Muscle layer of duodenum (tissue), 2 donors: ENCODE measurements around the gene NRL.
A peak's percentile ranks its signal among the peaks of the same experiment; 100 is the strongest.

ENCODE experiments used
- H3K27ac ChIP-seq: one replicate; pipeline ENCODE4 v1.7.0; 2013; ENCODE audit warnings: mild to moderate bottlenecking, low read length
- H3K27me3 ChIP-seq: one replicate; pipeline ENCODE4 v1.7.0; 2013; ENCODE audit warnings: low read depth, mild to moderate bottlenecking, control low read depth, low read length
- H3K36me3 ChIP-seq, 2 donors: one replicate each; pipeline ENCODE4 v1.7.0; 2013; ENCODE audit warnings: low read length in 2 of 2, control low read depth in 1 of 2, mild to moderate bottlenecking in 1 of 2; ENCODE audit not compliant: insufficient read depth in 2 of 2, control insufficient read depth in 1 of 2
- H3K4me1 ChIP-seq, 2 donors: one replicate each; pipeline ENCODE4 v1.7.0; 2013; ENCODE audit warnings: low read length in 2 of 2, mild to moderate bottlenecking in 2 of 2, control low read depth in 1 of 2, moderate library complexity in 1 of 2; ENCODE audit not compliant: insufficient read depth in 2 of 2, control insufficient read depth in 1 of 2
- H3K4me3 ChIP-seq, 2 donors: one replicate each; pipeline ENCODE4 v1.7.0; 2013; ENCODE audit warnings: low read length in 2 of 2, low read depth in 1 of 2, mild to moderate bottlenecking in 1 of 2
- H3K9me3 ChIP-seq, 2 donors: one replicate each; pipeline ENCODE4 v1.7.0; 2013; ENCODE audit warnings: low read length in 2 of 2, control low read depth in 1 of 2, mild to moderate bottlenecking in 1 of 2; ENCODE audit not compliant: control insufficient read depth in 1 of 2
- donor health status: healthy.

Gene NRL

GRCh38 chr14:24095271-24096068 lies 19.3 kb downstream of the NRL start:
- Histone ChIP-seq H3K9me3 (no peaks in the 10 kb centered on the region), H3K4me3 (peak overlapping the region; percentile 75 to 86), H3K27me3 (no peaks in the 10 kb centered on the region), H3K36me3 (peaks cover 0 to 12% of the 10 kb centered on the region in 2 donors), H3K27ac (peak overlapping the region; percentile 94), H3K4me1 (peaks cover 6 to 9% of the 10 kb centered on the region in 2 donors)

GRCh38 chr14:24094841-24095270 lies 19.9 kb downstream of the NRL start:
- Histone ChIP-seq H3K27ac (peak overlapping the region; percentile 94), H3K27me3 (no peaks in the 10 kb centered on the region), H3K4me1 (peaks cover 6 to 9% of the 10 kb centered on the region in 2 donors), H3K36me3 (peaks cover 0 to 7% of the 10 kb centered on the region in 2 donors), H3K4me3 (peak overlapping the region; percentile 75 to 86), H3K9me3 (no peaks in the 10 kb centered on the region)

GRCh38 chr14:24093901-24094840 lies 20.6 kb downstream of the NRL start, which contains the start of gene PCK2:
Gene PCK2, plus strand, starts transcription at chr14:24094311. Its CDS starts 95 bp downstream, at chr14:24094406.
- Histone ChIP-seq H3K9me3 (no peaks in the 10 kb centered on the region), H3K4me1 (peaks cover 6 to 9% of the 10 kb centered on the region in 2 donors), H3K27ac (peak within 1 kb of the TSS; percentile 94), H3K27me3 (no peaks in the 10 kb centered on the region), H3K36me3 (peaks cover 0 to 7% of the 10 kb centered on the region in 2 donors), H3K4me3 (peak within 1 kb of the TSS; percentile 75 to 86)

- H3K9me3 ChIP-seq, result no peaks in the 10 kb centered on the region
- H3K4me1 ChIP-seq, result peaks cover 6 to 9% of the 10 kb centered on the region in 2 donors
- H3K36me3 ChIP-seq, result peaks cover 0 to 1% of the 10 kb centered on the region in 2 donors
- peak overlapping the region; percentile 75 to 86 for H3K4me3 ChIP-seq
- H3K27ac ChIP-seq, result peak overlapping the region; percentile 81
- no peaks in the 10 kb centered on the region for H3K27me3 ChIP-seq
These were observed 21.4 kb downstream of the NRL start for GRCh38 chr14:24093207-24093900.

- Histone ChIP-seq H3K4me1 (peaks cover 6 to 9% of the 10 kb centered on the region in 2 donors), H3K36me3 (no peaks in the 10 kb centered on the region), H3K9me3 (no peaks in the 10 kb centered on the region), H3K27me3 (no peaks in the 10 kb centered on the region), H3K27ac (no peak overlapping the region), H3K4me3 (no peak overlapping the region)
These were observed 22.1 kb downstream of the NRL start for GRCh38 chr14:24092505-24093206.

GRCh38 chr14:24092110-24092504 lies 22.6 kb downstream of the NRL start:
- Histone ChIP-seq H3K36me3 (no peaks in the 10 kb centered on the region), H3K27ac (no peak overlapping the region), H3K27me3 (no peaks in the 10 kb centered on the region), H3K4me3 (no peak overlapping the region), H3K4me1 (peaks cover 6 to 9% of the 10 kb centered on the region in 2 donors), H3K9me3 (no peaks in the 10 kb centered on the region)

- Histone ChIP-seq H3K4me3 (no peak overlapping the region), H3K27me3 (no peaks in the 10 kb centered on the region), H3K27ac (no peak overlapping the region), H3K4me1 (peaks cover 2 to 3% of the 10 kb centered on the region in 2 donors), H3K9me3 (no peaks in the 10 kb centered on the region), H3K36me3 (no peaks in the 10 kb centered on the region)
These were observed 24.9 kb downstream of the NRL start for GRCh38 chr14:24089890-24090289.

GRCh38 chr14:24088095-24088494 lies 26.7 kb downstream of the NRL start:
- Histone ChIP-seq H3K27me3 (no peaks in the 10 kb centered on the region), H3K27ac (no peak overlapping the region), H3K36me3 (no peaks in the 10 kb centered on the region), H3K9me3 (no peaks in the 10 kb centered on the region), H3K4me3 (no peak overlapping the region), H3K4me1 (no peaks in the 10 kb centered on the region)

GRCh38 chr14:24087004-24087403 lies 27.7 kb downstream of the NRL start:
- Histone ChIP-seq H3K4me3 (no peak overlapping the region), H3K27me3 (no peaks in the 10 kb centered on the region), H3K9me3 (no peaks in the 10 kb centered on the region), H3K27ac (no peak overlapping the region), H3K4me1 (no peaks in the 10 kb centered on the region), H3K36me3 (no peaks in the 10 kb centered on the region)

GRCh38 chr14:24086193-24086955 lies 28.4 kb downstream of the NRL start:
- Histone ChIP-seq H3K9me3 (no peaks in the 10 kb centered on the region), H3K27ac (no peak overlapping the region)

More at GRCh38 chr14:24086193-24086955, 28.4 kb downstream of the NRL start:
- Histone ChIP-seq H3K4me1 (peaks cover 0 to 4% of the 10 kb centered on the region in 2 donors), H3K4me3 (no peak overlapping the region), H3K36me3 (no peaks in the 10 kb centered on the region), H3K27me3 (no peaks in the 10 kb centered on the region)
